Ovary (tissue), 3 donors: ENCODE data around the gene IMMP2L.
"Not testable (repeated sequence)": the region's sequence is repeated elsewhere in the genome, so short reads cannot be mapped to it uniquely, and the experiment has no call there.

ENCODE experiments used
- CTCF ChIP-seq, 3 donors: fragments of 450-650 bp in 2 of 3; fragments of 200-600 bp in 1 of 3; IDR thresholded peaks; one replicate each; pipeline versions ENCODE4 v1.5.1 to v1.8.0; 2016 to 2022; ENCODE audit warnings: antibody characterized with exemption in 3 of 3, mild to moderate bottlenecking in 1 of 3
- POLR2A ChIP-seq: fragments of 450-650 bp; IDR thresholded peaks from one replicate; pipeline ENCODE4 v1.6.1; 2017; ENCODE audit warnings: antibody characterized with exemption, mild to moderate bottlenecking, moderate library complexity
- donor health status: DM: no; HTN: no; CAD: no.

GRCh38 chr7:111581207-111581606 lies 18.9 kb upstream of the IMMP2L start:
- TF ChIP-seq CTCF (IDR thresholded peaks at IDR 0.05); POLR2A: not testable (repeated sequence)
